Stimulated activated naive CD4-positive, alpha-beta T cell (primary cell): Measurements from ENCODE around the gene CD248.
A peak's percentile ranks its signal among the peaks of the same experiment; 100 is the strongest.

Experiments used
- DNase-seq, 6 experiments: peaks; one replicate each; lab custom pipeline; 2025; lab: John Stamatoyannopoulos, UW

CD248 gene

DNA sequence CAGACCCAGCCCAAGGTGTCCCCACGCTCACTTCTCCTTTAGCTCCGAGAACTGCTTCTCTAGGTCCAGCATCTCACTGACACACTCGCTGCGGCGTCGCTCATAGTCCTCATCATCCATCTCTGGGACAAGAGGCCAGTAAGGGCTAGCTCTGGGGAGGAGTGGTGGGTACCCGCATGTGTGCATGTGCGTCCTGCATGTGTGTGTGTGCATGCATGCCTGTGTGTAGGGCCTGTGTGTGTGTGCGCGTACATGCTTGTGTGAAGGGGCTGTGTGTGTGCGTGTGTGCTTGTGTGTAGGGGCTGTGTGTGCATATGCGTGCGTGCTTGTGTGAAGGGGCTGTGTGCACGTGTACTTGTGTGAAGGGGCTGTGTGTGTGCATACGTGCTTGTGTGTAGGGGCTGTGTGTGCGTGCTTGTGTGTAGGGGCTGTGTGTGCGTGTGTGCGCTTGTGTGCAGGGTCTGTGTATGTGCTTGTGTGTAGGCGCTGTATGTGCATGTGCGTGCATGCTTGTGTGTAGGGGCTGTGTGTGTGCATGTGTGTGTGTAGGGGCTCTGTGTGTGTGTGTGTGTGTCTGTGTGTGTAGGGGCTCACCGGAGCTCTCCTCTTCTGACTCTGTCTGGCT, 24.8 kb upstream of the CD248 start:
- no peak for DNase-seq

DNA sequence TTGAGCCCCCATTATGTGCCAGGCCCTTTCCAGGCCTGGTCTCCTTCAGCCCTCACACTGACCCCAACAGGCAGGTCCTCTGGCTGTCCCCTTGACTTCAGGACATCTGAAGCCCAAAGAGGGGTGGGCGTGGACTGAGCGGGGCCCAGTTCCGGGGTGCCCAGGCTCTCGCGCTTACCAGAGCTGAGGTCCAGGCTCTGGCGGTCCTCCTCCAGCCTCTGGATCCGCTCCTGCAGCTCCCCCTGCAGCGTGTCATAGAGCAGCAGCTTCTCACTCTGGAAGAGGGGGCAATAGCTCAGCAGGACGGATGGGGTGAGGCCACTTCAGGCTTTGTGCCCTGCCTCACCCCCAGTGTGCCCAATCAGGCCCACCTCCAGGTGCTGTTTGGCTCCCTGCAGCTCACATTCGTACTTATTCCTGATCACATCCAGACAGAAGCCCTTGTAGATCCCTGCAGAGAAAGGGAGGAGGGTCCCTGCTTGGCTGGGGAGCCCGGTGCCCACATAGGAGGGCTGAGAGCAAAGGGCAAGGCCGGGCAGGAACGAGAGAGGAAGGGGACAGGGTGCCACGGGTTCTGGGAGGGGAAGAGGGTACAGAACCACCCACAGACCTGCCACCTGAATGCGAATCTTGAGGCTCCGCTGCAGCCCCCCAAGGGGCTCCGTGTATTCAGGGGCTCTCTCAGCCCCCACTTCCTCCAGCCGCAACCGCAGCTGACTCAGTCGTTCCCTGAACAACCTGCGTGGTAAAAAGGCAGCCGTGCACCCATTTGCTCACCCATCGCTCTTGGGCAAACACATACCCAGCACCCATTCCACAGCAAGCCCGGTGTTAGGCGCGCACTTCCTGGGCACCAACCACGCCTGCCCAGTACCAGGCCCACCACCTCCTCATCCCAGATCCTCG, 24.0 kb upstream of the CD248 start:
- DNase-seq = no peak

DNA sequence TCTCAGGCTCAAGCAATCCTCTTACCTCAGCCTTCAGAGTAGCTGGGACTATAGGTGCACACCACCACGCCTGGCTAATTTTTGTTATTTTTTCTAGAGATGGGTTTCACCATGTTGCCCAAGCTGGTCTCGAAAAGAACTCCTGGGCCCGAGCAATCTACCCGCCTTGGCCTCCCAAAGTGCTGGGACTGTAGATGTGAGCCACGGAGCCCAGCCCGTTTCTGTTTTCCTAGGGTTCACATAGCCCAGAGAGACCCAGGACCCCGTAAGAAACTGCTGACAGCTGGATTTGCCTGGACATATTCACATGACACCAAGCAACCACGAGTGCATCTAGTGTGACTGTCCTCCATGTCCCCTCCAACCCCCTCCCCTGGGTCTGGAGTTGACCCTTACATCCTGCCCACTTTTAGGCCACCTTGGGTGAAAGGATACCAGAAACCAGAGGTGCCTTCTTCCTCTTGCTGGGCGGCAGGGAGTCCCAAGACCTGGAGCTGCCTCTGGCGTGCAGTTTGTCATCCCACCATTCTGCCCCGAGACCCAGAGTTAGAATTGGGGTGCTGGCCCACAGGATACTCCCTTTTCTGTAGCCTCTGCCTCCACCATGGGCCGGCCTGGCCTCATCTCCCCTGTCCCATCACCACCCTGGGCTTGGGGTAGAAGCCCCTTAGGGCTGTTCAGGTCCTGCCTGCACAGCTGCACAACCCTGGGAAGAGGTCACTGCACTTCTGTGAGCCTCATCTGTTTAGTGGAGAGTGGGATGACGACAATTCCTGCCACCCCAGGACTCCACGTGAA, 23.0 kb upstream of the CD248 start:
- DNase-seq = no peak

DNA sequence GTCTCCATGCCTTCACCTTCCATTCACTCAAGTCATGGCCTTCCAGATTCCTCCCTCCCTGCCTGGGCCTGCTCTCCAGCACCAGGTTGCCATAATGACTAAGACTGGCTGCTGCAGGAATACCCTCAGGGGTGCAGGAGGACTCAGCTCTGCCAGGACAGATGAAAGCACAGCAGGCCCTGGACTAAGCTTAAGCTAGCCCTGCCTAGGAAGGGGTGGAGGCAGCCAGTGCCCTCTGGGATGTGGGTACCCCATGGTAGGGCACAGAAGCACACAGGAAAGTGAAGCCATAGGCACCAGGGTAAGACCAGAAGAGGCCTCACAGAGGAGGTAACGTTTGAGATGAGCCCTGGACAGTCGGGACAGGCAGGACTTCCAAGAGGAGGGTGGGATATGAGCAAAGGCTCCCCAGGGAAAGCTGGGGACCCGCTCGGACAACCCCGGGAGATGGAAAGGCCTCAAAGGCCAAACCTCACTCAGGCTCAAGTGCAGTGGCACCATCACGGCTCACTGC, 22.4 kb upstream of the CD248 start:
- no peak for DNase-seq

DNA sequence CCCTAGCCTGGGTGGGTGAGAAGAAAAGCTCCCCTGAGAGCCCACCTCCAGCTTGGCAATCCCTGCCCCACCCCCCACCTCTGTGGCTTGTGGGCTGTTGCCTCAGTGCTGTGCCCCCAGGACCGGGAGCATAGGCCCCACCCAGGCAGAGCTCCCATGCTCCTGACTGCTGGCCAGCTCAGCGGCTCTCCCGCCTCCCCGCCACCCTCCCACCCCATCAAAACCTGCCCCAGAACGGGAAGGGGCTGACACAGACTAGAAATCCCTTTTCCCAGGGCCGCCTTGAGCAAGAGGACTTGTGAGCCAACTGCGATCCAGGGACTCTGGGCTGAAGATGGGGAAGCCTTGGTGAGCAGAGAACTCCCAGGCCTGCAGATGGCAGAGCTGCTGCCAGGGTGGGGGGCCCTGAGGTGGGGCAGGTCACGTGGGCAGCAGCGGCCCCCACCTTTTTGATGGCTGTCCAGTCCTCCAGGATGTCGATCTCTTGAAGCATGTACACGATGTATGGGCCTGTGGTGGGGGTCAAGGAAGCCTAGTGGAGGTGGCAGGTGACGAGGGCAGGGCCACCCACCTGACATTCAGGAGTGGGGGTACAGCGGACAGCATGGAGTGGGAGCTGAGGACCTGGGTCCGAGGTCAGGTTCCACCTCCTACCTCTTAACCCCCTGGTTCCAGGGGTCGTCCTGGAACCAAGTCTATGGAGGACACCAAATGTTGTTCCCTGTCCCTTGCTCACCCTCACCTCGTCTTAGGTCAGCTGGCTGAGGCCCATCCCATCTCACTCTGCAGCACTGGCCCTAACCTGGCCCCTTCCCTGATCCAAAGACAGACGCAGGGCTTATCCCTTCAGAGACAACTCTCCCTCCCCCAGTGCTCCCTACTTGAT, 21.7 kb upstream of the CD248 start:
- no peak for DNase-seq

DNA sequence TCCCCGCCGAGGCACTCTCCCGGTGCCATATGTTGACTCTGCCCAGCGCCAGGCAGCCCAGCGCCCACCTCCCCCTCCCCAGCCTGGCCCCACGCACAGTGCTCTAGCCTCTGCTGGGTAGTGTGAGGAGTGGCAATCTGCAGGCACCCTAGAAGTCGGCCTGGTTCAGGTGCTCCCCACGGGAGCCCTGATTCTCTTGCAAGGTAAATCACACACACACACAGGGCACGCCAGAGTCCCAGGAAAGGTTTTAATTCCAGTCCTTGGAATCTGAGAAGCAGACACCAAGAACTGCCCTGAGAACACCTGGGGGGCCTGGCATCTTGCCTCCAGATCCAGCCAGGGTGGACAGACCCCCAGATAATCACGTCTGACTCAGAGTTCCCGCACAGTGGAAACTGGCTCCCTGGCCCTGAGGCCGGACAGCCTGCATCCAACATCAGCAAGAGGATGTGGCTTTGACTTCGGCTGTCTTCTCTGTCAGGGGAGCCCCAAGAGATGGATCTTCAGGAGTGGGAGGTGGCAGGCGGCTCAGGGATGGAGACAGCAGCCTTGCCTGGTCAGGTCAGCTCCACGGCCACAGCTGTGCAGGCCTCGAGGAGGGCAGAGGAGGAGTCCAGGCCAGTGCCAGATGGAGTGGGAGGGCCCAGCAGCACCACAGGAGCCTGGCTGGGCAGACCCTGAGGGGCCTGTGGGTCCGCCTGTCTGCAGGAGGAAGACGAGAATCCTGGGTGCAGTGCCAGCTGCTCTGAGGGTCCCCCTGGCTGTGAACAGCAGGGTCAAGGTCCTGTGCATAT, 20.5 kb upstream of the CD248 start:
- no peak for DNase-seq

DNA sequence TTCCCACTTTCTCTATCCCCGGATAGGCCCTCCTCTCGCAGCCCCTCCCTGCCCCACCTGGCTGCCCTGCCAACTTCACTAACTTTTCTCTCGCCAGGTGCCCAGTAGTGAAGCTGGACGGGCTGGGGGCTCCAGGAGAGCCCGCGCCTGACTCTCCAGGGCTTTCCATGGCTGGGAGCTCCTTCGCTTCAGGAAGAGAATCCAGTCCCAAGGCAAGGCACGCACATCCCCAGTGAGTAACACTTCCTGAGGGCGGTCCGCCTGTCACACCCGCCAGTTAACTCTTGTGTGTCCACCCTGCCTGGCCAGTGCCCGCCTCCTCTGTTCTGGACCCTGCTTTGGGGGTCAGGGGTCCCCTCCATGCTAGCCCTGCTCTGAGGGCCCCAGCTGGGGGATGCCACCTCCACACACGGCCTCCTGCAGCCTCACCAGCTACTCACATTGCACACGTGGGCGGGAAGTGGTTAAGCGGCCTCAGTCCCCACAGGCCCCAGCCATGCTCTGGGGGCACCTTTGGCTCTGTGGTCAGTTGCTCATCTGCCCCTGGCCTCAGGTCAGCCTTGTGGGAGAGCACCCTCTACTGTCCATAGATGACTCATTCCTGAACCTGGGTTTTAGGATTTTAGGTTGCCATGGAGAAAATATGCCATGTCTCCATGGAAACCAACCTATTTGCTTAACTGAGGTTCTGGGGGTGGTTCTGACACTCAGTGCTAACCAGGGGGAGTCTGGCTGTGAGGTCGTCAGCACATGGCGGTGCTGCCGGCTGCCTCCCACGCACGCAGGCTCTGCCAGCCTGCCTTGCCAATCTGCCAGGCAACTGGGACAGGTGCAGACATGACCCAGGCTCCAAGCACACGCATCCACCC, 19.6 kb upstream of the CD248 start, which contains the start of gene RIN1:
Gene RIN1 (minus strand): TSS at position 201 of the 869 bp plus-strand sequence. CDS start 32 bp downstream, at position 169.
- peak in 1 of 6 experiments; percentile 24 for DNase-seq

DNA sequence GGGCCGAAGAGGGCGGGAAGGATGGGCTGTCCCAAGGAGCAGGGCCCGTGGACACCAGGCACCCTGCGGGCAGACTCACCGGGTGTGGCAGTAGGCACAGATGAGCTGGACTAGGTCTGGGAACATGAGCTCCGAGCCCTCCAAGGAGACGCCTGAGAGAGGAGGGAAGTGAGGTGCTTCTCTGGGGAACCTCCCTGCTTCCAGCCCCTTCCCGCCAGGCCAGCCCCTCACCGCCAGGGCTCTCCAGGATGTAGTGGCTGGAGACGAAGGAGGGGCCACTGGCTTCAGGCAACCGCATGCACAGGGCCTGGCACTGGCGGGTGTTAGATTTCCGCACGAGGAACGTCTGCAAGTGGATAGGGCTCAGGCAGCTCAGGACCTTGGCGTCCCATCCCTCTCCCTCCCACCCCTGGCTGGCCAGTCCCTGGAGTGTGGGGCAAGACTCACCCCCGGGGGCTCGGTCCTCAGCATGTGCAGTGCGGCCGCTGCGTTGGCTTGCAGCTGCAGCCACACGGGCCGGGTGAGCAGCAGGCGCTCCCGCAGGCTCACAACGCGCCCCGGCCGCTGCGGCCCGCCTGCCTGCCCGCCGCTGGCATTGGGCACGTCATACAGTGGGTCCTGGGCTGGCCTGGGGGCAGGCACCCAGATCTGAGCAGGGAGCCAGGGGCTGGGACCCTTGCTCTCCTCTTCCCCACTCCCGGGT, 18.8 kb upstream of the CD248 start:
- peak in 1 of 6 experiments; percentile 18 for DNase-seq

DNA sequence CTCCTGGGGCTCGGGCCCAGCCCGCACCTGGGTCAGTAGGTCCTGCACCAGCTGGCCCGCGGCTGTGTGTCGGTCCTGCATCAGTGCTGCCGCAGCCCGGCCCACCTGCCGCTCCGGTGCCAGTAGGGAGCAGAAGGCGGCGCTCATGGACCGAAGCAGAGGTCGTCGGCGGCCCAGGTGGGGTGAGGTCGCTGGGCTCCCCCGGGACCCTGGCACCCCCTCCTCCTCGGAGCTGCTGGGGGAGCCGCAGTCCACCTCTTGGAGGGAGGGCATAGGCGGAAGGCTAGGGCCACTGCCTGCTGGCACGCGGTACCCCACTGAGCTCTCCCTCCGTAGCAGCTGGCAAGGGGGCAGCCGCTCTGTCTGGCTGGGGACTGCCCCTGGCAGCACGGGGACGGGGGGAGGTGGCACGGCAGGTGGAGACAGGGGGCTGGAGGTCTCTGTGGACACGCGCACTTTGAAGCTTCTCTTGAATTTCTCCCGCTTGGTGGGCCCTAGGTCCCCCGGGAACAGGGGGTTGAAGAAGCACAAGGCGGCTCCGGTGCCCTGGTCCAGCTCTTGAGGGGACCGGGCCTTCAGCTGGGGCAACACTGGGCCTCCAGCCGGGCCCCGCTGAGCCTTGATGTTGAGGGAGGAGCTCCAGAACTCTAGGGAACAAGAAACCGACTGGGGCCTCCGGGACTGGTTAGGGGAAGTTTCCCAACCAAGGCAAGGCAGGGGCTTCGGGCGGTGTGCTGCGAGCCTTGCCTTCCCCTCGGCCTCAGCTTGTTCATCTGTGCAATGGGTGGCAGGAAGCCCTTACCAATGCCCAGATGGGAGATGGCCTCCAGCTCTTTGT, 18.0 kb upstream of the CD248 start:
- DNase-seq = no peak

DNA sequence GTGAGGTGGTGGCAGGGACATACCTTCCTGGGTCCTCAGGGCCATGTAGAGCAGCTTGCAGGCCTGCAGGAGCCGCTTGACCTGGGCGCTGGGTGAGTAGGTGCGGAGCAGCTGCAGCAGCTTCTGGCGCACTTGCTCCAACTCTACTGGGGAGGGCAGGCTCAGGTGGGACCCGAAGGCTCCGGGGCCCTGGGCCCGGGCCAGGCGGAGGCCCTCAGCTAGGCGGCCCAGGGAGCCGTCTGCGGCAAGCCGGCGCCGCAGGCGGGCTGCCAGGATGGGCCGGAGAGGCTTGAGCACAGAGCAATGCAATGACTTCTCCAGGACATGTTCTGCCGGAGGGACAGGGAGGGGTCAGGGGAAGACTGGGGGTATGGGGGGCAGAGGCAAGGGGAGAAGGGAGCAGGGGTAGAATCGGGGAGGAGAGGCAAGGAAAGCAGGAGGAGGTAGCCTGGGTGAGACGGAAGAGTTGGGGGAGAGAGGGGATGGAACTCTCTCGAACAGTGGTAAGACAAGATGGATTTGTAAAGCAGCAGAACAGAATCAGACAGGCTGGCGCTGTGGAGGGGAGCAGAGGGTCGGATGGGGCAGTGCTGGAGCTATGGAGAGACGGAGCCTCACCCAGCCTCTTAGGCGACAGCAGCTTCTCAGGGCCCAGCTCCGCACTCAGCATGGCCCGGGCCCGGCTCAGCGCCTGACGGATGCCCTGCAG, 17.2 kb upstream of the CD248 start:
- no peak for DNase-seq

DNA sequence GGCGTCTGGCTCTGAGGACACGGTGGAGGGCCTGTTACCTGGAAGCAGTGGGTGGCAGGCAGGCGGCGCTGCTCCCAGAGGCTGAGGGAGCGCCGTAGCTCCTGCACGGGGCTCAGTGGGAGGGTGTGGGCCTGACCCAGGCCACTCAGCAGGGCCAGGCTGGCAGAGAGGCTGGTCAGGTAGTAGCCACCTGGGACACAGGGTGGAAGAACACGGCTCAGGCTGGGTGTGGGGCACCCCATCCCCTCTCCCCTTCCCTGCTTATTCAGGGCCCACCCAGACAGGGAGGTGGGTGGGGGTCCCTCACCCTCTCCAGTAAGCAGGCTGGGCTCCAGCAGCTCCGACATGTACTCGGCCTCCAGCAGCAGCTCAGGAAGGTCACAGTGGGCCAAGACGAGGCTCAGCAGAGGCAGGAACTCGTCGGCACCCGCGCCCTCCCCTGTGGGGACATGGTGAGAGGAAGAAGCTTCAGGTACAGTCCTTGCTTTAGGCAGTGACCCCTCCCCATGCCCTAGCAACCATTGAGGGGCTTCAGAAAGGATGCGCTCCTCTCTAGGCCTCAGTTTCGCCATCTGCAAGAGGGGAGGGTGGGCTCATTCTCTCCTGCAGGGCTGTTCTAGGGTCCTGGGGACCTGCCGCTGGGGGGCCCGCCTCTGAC, 16.5 kb upstream of the CD248 start:
- no peak for DNase-seq

DNA sequence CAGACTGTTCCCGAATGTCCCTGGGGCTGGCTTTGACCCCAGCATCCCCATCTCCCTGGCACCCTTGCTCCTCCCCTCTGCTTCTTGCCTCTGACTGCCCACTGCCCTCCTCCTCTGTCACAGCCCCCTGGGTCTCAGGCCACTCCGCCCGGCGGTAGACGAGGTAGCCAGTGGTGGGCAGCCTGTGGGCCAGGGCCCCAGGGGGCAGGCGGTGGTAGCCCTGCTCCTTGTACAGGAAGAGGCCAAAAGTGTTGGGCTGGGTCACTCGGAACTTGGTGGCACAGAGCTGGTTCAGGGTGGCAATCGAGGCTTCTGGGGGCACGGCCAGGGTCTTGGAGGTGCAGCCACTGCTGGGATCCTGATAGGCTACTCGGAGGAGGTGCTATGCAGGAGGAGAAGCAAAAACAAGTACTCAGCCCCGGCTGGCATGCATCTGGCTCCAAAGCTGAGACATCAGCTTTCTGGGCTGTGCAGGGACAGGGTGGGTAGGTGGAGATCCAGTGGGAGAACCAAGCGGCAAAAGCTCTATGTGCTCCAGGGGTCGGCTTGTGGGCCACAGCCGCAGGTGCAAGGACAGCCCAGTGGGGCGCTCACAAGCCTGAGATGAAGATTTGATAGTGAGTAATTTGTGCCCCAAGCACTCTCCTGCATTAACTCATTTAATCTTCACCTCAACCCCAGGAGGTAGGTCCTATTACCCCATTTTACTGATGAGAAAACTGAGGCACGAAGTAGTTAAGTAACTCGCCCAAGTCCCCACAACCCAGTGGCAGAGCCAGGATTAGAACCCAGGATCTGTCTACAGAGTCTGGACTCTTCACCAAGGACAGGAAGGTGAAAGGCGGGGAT, 15.8 kb upstream of the CD248 start:
- DNase-seq = no peak

DNA sequence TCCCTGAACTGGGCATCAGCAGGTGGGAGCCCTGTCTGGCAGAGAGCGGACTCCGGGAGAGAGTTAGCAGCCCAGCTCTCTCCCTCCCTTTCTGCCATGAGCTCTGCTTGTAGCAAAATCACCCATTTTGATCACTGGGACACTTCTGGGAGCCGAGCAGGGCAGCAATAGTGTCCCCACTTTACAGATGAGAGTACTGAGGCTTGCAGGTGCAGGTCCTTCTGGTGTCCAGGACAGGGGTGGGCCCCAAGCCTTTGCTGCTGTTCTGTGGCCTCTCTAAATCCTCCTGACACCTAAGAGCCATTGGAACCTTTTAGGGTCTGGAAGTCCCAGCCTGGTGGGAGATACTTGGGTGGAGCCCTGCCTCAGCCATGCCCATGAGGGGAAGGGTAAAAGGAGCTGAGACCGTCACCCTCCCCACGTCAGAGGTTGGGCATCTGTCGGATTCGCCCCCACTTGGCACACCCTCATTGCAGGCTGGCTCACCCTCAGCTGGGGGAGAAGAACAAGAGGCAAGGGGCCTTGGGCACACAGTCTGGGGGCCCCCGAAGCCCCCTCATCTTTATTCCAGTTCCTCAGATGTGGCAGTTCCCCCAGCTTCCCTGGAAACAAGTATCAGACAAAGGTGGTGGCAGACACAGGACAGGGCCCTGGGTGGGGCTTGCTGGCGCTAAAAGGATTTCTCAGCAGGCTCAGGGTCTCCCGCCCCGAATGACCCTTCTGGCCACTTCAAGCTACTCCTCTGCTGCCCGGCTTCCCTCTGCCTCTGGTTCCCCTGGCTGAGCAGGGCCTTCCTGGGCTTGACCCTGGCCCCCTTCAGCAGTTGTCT, 14.9 kb upstream of the CD248 start:
- no peak for DNase-seq

DNA sequence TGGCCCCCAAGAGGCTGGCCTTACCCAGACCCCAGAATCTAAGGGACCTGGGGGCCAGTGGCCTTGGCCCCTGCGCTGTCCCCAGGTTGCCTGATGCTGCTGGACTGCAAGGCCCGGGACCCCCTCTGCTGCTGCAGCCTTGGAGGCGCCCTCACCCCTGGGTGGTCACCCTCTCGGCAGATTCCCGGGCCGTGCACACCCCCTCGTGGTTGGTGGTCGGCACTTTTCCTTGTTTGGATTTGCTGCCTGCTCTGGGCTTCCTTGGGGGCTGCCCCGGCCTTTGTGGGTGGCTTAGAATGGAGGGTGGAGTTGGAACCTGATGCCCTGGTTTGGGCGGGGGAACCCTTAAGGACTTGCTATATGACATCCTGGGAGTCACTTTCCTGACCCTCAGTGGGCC, 14.1 kb upstream of the CD248 start:
- DNase-seq = no peak

DNA sequence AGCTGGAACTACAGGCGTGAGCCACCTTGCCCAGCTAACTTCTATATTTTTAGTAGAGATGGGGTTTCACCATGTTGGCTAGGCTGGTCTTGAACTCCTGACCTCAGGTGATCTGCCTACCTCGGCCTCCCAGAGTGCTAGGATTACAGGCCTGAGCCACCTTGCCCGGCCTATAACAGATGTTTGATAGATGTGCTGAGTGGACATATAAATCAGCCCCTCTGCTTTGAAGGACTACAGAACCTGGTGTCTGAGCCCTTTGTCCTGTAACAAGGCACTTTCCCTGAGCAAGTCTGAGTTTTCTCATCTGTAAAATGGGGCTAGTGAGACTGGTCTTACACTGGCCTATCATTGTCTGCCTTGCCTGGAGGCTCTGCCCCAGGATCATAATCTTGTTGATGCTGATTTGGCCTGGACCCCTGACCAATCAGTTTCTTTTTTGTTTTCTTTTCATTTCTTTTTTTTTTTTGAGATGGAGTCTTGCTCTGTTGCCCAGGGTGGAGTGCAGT, 12.4 kb upstream of the CD248 start:
- DNase-seq = no peak
